GM12872 (cell line): ENCODE measurements around the gene TAF9.

Experiments used
- CTCF ChIP-seq: IDR thresholded peaks from 3 replicates; pipeline ENCODE4 v1.5.1; 2011; ENCODE audit warnings: low read depth, mild to moderate bottlenecking, low read length, moderate library complexity; ENCODE audit not compliant: insufficient read depth

The TAF9 gene

GRCh38 chr5:69331528-69332445, 37.5 kb downstream of the TAF9 start:
- no peak for TF ChIP-seq CTCF

- no peak for TF ChIP-seq CTCF
Observed at GRCh38 chr5:69329905-69330489, 39.3 kb downstream of the TAF9 start.

GRCh38 chr5:69326365-69326764, 43.0 kb downstream of the TAF9 start:
- no peak for TF ChIP-seq CTCF

GRCh38 chr5:69317391-69317790, 51.9 kb downstream of the TAF9 start:
- TF ChIP-seq CTCF: no peak

- no peak for TF ChIP-seq CTCF
Observed at GRCh38 chr5:69315972-69316371, 53.3 kb downstream of the TAF9 start.
